Kidney (tissue), 14 donors: ENCODE results near the gene ADAP2. TPM values are rescaled to one million over a fixed set of nuclear protein-coding genes. Genes with fewer than 3 reads are reported as not detected.

Experiments
- DNase-seq, 5 donors: peaks; one replicate each; pipeline ENCODE4 v3.0.0-alpha.2; 2013 to 2020
- FAIRE-seq: peaks from 2 replicates; lab custom pipeline; 2012; peaks lifted over from hg19 to GRCh38; lab: Jason Lieb, UNC
- H3K27ac ChIP-seq, 2 donors: one replicate each; pipeline ENCODE4 v1.7.0; 2013; ENCODE audit warnings: low read depth in 2 of 2, low read length in 2 of 2, inconsistent platforms in 1 of 2
- H3K27me3 ChIP-seq: one replicate; pipeline ENCODE4 v1.7.1; 2013; ENCODE audit warnings: low read length, inconsistent platforms; ENCODE audit not compliant: control insufficient read depth, insufficient read depth
- H3K36me3 ChIP-seq, 3 donors: one replicate each; pipeline versions ENCODE4 v1.7.0 to v1.7.1; 2013; ENCODE audit warnings: low read length in 3 of 3, control low read depth in 1 of 3, inconsistent platforms in 1 of 3; ENCODE audit not compliant: insufficient read depth in 3 of 3, control insufficient read depth in 2 of 3
- H3K4me1 ChIP-seq, 3 donors: one replicate each; pipeline versions ENCODE4 v1.7.0 to v1.7.1; 2013; ENCODE audit warnings: low read length in 3 of 3, inconsistent platforms in 1 of 3, low read depth in 1 of 3; ENCODE audit not compliant: control insufficient read depth in 2 of 3, insufficient read depth in 2 of 3
- H3K4me3 ChIP-seq, 3 donors: one replicate each; pipeline versions ENCODE4 v1.7.0 to v1.8.1; 2013; ENCODE audit warnings: low read length in 3 of 3, control low read depth in 1 of 3, inconsistent platforms in 1 of 3
- H3K9ac ChIP-seq, 3 donors: one replicate each; pipeline versions ENCODE4 v1.7.0 to v1.7.1; 2013; ENCODE audit warnings: low read length in 3 of 3, control low read depth in 1 of 3, inconsistent platforms in 1 of 3
- H3K9me3 ChIP-seq, 3 donors: one replicate each; pipeline versions ENCODE4 v1.7.0 to v1.7.1; 2013; ENCODE audit warnings: low read length in 3 of 3, control low read depth in 1 of 3, inconsistent platforms in 1 of 3; ENCODE audit not compliant: control insufficient read depth in 2 of 3, insufficient read depth in 1 of 3
- intact Hi-C: fragments of 100-400 bp; cut with DNase I; formaldehyde crosslinking; loops from one replicate; pipeline ENCODE4 v1.11.1; 2022
- polyA plus RNA-seq: library from polyadenylated mRNA; stranded (reverse); fragments of 350-450 nt; fragmentation: Illumina TruSeq; extraction: RNeasy Lipid Tissue Mini Kit (QIAGEN cat#74804); gene quantifications from one replicate; pipeline ENCODE4 v1.2.3, GENCODE V29; 2014; ENCODE audit warnings: low read depth, low replicate concordance; ENCODE audit not compliant: insufficient read depth
- total RNA-seq: library from RNA; stranded (reverse); fragmentation: NEBNext Ultra II Directional; extraction: Animal tissue kit (Norgen Biotek cat#: 25700); gene quantifications from one replicate; pipeline ENCODE4 v1.2.1, GENCODE V29; 2021
- TF ChIP-seq, protein P1 (sequence below): IDR thresholded peaks from 3 replicates; pipeline ENCODE4 v1.5.1; 2012; ENCODE audit warnings: mild to moderate bottlenecking, moderate library complexity, borderline replicate concordance; ENCODE audit not compliant: insufficient read depth; ENCODE audit errors: extremely low read depth
- donor health status: control.
- donor health status: control.
- donor health status: control.
- donor health status: control.
- donor health status: control.
- donor health status: DM: yes; HTN: yes; CAD: no.
- donor health status: Normal renal cell carcinoma (clear cell type).

The ADAP2 gene
- total and polyA plus RNA-seq, 2 donors from 2014 or later, result 6.5 to 24.8 TPM

DNA sequence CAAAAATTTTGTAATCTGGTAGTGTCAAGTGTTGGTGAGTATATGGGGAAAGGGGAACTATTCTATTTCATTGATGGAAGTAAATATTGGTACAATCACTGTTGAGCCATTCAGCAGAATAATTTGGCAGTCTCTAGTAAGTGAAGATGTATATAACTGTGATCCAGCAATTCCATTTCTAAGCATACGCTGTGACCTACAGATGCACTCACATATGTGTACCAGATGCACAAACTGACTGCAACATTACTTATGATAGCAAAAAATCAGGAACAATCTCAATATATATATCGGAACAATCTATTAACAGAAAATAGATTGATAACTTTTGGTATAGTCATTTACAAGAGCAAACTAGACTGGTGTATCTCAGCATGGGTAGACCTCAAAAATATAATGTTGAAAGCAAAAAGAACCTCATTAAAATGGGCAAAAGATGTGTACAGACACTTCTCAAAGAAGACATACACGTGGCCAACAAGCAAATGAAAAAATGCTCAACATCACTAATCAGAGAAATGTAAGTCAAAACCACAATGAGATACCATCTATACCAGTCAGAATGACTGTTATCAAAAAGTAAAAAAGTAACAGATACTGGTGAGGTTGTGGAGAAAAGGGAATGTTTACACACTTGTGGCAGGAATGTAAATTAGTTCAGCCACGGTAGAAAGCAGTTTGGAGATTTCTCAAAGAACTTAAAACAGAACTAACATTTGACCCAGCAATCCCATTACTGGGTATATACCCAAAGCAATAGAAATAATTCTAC, 20.7 kb downstream of the ADAP2 start:
- intact Hi-C loops, result no loop called here
- no peak overlapping the region for H3K4me3 ChIP-seq
- no peaks in the 10 kb centered on the region for H3K36me3 ChIP-seq
- H3K27ac ChIP-seq, result no peak overlapping the region
- DNase-seq (no peak), FAIRE-seq (no peak)
- H3K9ac ChIP-seq, result no peak overlapping the region
- TF ChIP-seq, protein P1, sequence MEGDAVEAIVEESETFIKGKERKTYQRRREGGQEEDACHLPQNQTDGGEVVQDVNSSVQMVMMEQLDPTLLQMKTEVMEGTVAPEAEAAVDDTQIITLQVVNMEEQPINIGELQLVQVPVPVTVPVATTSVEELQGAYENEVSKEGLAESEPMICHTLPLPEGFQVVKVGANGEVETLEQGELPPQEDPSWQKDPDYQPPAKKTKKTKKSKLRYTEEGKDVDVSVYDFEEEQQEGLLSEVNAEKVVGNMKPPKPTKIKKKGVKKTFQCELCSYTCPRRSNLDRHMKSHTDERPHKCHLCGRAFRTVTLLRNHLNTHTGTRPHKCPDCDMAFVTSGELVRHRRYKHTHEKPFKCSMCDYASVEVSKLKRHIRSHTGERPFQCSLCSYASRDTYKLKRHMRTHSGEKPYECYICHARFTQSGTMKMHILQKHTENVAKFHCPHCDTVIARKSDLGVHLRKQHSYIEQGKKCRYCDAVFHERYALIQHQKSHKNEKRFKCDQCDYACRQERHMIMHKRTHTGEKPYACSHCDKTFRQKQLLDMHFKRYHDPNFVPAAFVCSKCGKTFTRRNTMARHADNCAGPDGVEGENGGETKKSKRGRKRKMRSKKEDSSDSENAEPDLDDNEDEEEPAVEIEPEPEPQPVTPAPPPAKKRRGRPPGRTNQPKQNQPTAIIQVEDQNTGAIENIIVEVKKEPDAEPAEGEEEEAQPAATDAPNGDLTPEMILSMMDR, result no peak
- no peaks in the 10 kb centered on the region for H3K9me3 ChIP-seq
- H3K27me3 ChIP-seq, result no peaks in the 10 kb centered on the region
- H3K4me1 ChIP-seq, result no peaks in the 10 kb centered on the region

- FAIRE-seq (no peak), DNase-seq (no peak)
- Histone ChIP-seq H3K27me3 (no peaks in the 10 kb centered on the region), H3K4me1 (peaks cover 0 to 11% (median 0%) of the 10 kb centered on the region in 3 donors), H3K27ac (no peak overlapping the region), H3K9me3 (no peaks in the 10 kb centered on the region), H3K4me3 (no peak overlapping the region), H3K9ac (no peak overlapping the region), H3K36me3 (no peaks in the 10 kb centered on the region)
- intact Hi-C loops, result no loop called here
- TF ChIP-seq, protein P1, result no peak
Measured at GRCh38 chr17:30947796-30948195, 26.1 kb downstream of the ADAP2 start.

GRCh38 chr17:30950189-30950588, 28.4 kb downstream of the ADAP2 start:
- no peaks in the 10 kb centered on the region for H3K27me3 ChIP-seq
- TF ChIP-seq, protein P1, result no peak
- FAIRE-seq (no peak), DNase-seq (no peak)
- peak overlapping the region in 1 of 2 donors; percentile 47 for H3K27ac ChIP-seq
- H3K4me3 ChIP-seq, result no peak overlapping the region
- intact Hi-C loops, result no loop called here
- H3K9me3 ChIP-seq, result no peaks in the 10 kb centered on the region
- H3K9ac ChIP-seq, result no peak overlapping the region
- H3K36me3 ChIP-seq, result no peaks in the 10 kb centered on the region
- H3K4me1 ChIP-seq, result peaks cover 0 to 11% (median 0%) of the 10 kb centered on the region in 3 donors
